ENCODE measurements around the gene PARP14.

The PARP14 gene

GRCh38 chr3:122766430-122766829, 85.8 kb downstream of the PARP14 start:
- DNase-seq, result no peak

DNA sequence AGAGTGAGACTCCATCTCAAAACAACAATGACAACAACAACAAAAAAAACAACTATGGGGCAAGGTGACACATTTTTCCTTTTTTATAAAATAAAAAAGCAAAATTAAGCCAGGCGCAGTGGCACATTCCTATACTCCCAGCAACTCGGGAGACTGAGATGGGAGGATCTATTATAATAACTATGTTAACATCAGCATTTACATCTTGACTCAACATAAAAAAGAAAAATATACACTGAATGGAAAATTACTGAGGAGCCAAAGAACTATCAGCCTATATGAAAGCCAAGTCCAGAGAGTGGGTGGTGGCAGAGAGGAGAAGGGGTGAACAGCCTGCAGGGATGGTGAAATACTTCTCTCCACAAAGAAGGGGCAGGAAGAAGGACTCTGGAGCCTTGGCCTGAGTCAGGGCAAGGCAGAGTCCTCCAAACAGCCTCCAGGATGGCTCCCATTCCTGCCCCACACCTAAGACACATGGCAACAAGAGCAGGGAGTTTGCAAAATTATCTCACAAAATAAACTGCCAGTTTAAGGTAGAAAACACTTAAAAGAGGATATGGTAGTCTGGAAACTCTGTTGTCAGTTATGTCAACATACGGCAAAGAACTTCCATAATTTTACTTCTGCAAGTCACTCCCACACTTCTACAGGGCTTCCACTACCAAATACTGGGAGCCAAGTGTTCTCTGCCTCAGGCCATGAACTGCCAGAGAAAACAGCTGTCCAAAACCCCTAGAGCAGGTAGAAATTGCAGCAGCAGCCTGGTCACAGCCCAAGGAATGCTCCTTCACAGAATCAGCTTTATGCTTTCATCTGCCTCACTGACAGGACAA, 87.1 kb downstream of the PARP14 start:
- DNase-seq, result no peak

DNA sequence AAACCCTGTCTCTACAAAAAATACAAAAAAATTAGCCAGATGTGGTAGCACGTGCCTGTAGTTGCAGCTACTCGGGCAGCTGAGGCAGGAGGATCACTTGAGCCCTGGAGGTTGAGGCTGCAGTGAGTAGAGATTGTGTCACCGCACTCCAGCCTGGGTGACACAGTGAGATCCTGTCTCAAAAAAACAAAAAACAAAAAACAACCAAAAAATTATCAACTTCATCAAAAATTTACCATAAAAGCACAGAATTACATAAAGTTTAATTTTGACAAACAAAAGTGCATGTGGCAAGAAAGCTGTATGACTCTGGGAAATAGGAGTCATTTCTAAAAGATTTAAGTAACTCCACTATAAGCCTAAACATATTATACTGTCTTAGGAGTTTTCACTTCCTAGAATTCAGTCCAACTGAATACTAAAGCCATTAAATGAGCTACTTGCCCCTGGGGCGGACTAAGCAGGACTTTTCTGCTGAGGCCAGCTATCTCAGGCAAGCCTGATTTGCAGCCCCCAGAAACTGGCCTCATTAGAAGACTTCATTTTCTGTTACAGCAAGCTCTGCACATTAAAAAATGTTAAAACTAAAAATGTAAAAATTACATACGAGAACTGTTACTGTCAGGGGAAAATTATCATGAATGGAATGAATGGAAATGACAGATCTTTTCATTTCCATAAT, 90.0 kb downstream of the PARP14 start:
- DNase-seq, result no peak

DNA sequence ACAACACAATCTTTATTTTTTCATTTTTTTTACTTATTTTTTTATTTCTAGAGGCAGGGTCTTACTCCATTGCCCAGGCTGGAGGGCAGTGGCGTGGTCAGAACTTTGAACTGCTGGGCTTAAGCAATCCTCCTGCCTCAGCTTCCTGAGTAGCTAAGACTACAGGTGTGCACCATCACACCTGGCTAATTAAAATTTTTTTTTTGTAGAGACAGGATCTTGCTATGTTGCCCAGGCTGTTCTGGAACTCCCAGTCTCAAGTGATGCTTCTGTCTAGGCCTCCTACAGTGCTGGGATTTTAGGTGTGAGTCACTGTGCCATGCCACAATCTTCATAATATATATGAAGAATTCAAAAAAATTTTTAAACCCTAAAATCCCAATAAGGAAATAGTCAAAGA, 92.2 kb downstream of the PARP14 start:
- no peak for DNase-seq

GRCh38 chr3:122773944-122774509, 93.4 kb downstream of the PARP14 start:
- DNase-seq, result no peak

DNA sequence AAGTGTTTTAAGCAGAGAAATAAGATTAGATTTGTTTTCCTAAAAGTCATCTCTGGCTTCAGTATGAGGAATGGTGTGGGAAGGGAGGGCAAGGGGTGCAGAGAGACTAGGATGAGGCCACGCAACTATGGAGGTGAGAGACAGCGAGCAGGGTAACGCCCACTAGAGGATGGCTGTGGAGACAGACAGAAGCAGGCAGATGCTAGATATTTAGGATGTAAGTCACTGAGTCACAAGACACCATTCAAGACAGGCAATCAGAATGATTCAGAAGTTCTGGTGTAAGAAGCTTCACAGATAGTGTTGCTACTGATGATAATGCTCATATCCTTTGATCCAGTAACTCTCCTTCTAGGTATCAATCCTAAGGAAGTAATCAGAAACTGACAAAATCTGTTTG, 93.9 kb downstream of the PARP14 start:
- DNase-seq, result no peak

GRCh38 chr3:122776675-122777468, 96.2 kb downstream of the PARP14 start:
- no peak for DNase-seq

DNA sequence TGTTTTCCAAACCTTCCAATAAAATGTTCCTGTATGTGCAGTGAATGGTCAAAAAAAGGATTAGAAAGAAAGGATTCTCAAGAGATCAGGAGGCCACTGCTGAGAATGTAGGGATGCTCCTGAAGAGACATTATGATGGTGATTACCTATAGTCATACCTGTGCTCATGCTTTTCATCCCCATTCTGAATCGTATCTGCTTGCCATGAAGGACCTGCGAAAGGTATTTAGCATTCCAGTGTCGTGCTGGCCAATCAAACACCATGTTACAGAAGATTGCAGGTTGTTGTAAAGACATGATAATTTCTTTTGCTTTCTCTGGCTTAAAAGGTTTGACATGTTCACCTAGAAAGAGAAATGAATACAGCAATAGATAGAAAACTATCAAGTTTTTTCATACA, 96.9 kb downstream of the PARP14 start:
- no peak for DNase-seq
